ENCODE results near the gene DCDC2.
"Not testable (repeated sequence)": the region's sequence is repeated elsewhere in the genome, so short reads cannot be mapped to it uniquely, and the experiment has no call there.

The DCDC2 gene

DNA sequence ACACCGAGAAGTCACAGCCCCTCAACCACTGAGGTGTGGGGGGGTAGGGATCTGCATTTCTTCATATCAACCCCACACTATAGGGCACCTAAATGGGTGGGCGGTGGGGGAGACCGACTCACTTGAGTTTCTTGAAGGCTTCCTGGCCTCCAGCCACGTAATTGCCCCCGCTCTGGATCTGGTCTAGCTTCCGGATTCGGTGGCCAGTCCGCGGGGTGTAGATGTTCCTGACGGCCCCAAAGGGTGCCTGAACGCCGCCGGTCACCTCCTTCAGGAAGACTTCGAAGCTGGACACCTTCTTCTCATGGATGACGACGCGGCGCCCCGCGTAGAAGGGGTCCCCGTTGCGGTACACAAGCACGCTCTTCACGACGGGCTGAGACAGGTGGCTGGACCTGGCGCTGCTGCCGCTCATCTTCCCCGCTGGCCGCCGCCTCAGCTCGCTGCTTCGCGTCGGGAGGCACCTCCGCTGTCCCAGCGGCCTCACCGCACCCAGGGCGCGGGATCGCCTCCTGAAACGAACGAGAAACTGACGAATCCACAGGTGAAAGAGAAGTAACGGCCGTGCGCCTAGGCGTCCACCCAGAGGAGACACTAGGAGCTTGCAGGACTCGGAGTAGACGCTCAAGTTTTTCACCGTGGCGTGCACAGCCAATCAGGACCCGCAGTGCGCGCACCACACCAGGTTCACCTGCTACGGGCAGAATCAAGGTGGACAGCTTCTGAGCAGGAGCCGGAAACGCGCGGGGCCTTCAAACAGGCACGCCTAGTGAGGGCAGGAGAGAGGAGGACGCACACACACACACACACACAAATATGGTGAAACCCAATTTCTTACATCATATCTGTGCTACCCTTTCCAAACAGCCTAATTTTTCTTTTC, at the start of gene DCDC2:
TSS of gene DCDC2 (minus strand) at position 724 of the 883 bp plus-strand sequence. CDS start at position 415, 309 bp downstream.
- peak; percentile 33 for DNase-seq

- no peak for DNase-seq
Observed at GRCh38 chr6:24405262-24405661, 47.4 kb upstream of the DCDC2 start.

GRCh38 chr6:24403501-24403824, 45.6 kb upstream of the DCDC2 start:
- no peak for DNase-seq

- DNase-seq: peak; percentile 83
Observed at GRCh38 chr6:24402697-24403500, 45.0 kb upstream of the DCDC2 start, which contains the start of gene MRS2. MRS2 (plus strand) TSS chr6:24402936; CDS start chr6:24403047, 111 bp downstream.

- no peak for DNase-seq
Observed at GRCh38 chr6:24401458-24401857, 43.6 kb upstream of the DCDC2 start.

DNA sequence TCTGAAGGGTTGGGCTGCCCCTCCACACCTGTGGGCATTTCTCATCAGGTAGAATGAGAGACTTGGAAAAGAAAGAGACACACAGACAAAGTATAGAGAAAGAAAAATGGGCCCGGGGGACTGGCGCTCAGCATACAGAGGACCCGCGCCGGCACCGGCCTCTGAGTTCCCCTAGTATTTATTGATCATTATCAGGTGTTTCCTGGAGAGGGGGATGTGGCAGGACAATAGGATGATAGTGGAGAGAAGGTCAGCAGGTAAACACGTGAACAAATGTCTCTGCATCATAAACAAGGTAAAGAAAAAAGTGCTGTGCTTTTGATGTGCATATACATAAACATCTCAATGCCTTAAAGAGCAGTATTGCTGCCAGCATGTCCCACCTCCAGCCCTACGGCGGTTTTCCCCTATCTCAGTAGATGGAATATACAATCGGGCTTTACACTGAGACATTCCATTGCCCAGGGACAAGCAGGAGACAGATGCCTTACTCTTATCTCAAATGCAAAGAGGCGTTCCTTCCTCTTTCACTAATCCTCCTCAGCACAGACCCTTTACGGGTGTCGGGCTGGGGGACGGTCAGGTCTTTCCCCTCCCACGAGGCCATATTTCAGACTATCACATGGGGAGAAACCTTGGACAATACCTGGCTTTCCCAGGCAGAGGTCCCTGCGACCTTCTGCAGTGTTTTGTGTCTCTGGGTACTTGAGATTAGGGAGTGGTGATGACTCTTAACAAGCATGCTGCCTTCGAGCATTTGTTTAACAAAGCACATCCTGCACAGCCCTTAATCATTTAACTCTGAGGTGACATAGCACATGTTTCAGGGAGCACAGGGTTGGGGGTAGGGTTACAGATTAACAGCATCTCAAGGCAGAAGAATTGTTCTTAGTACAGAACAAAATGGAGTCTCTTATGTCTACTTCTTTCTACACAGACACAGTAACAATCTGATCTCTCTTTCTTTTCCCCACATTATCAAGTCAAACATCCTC, 42.5 kb upstream of the DCDC2 start:
- DNase-seq: not testable (repeated sequence)

GRCh38 chr6:24397631-24398030, 39.8 kb upstream of the DCDC2 start:
- no peak for DNase-seq

- DNase-seq: no peak
Observed at GRCh38 chr6:24396824-24397223, 39.0 kb upstream of the DCDC2 start.

- no peak for DNase-seq
Observed at GRCh38 chr6:24394780-24395437, 37.0 kb upstream of the DCDC2 start.

DNA sequence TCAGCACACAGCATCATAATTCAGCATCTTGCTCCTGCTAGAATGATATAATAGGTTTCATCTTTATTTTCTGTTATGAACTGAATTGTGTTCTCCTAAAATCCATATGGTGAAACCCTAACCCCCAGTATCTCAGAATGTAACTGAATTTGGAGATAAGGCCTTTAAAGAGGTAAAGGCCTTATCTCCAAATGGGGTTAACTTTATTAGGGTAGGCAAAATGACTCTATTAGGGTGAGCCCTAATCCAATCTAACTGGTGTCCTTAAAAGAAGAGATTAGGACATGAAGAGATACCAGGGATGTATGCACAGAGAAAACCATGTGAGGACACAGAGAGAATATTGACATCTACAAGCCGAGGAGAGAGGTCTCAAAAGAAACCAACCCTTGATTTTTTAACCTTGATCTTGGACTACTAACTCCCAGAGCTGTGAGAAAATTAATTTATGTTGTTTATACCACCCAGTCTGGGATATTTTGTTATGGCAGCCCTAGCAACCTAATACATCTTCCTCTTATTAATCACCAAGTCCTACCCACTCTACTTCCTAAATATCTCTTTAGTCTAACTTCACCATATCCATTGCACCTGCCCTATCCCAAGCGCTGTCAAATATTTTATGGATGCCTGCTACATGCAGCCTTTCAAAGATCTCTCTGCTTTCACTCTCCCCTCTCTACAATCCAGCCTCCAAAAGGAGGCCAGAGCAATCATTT, 36.4 kb upstream of the DCDC2 start:
- no peak for DNase-seq

DNA sequence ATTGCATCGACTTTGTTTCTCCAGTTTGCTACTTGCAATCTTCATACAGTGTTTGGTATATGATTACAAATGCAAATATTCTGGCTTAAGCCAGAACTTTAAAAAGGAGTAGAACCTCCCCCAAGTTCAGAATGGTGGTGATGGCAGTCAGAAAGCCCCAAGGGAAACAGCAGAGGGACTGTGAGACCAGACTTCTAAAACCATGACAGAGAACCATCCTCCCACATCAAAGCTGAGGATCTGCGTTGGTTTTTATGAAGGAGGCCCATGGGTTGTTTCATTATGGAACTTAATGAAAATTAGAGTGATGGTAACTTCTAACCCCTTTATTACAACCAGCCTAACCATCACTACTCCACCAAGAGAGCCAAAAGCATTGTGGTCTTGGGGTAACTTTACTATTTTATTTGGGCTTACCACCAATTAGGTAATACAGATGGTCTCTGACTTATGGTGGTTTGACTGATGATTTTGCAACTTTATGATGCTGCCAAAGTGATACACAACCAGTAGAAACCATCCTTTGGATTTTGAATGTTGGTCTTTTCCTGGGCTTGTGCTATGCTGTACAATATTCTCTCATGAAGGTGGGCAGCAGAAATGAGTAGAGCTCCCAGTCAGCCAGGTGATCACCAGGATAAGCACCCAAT, 34.0 kb upstream of the DCDC2 start:
- no peak for DNase-seq

- no peak for DNase-seq
Observed at GRCh38 chr6:24391208-24391607, 33.3 kb upstream of the DCDC2 start.

DNA sequence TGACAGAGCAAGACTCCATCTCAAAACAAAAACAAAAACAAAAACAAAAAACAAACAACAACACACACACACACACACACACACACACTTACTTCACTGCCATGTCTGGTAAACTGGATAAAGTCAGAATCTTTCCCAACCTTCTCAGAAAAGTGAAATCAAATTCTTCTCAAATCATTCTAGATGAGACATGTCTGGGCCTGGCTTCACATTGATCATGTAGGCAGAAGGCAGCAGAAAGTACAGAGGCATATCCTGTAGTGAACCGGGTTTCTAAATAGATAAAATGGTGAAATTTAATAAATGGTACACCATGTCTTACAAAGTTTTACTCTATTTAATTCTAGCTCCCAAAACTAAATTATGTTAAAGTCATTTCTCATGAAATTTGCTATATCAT, 30.0 kb upstream of the DCDC2 start:
- DNase-seq: no peak

GRCh38 chr6:24385536-24386269, 27.8 kb upstream of the DCDC2 start:
- no peak for DNase-seq

GRCh38 chr6:24384369-24385130, 26.7 kb upstream of the DCDC2 start:
- not testable (repeated sequence) for DNase-seq

DNA sequence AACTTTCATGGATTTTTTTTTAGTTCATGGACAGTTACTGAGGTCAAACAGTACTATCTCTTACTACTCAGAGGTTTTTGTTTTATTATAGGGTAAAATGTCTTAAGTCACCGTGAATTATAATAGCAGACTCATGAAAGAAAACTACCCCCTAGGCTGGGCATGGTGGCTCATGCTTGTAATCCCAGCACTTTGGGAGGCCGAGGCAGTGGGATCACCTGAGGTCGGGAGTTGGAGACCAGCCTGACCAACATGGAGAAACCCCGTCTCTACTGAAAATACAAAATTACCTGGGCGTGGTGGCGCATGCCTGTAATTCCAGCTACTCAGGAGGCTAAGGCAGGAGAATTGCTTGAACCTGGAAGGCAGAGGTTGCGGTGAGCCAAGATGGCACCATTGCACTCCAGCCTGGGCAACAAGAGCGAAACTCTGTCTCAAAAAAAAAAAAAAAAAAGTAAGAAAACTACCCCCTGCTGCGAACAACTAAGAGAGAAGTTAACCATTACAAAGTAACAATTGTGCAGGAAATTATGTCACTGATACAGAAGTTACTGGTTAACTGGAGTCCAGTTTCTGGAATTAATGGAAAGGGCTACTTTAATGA, 25.1 kb upstream of the DCDC2 start:
- not testable (repeated sequence) for DNase-seq

GRCh38 chr6:24382220-24382540, 24.3 kb upstream of the DCDC2 start:
- no peak for DNase-seq

GRCh38 chr6:24381476-24382219, 23.8 kb upstream of the DCDC2 start:
- no peak for DNase-seq
